Heart right ventricle (tissue), 16 donors: ENCODE measurements around the gene RUNX1. TPM values are rescaled to one million over a fixed set of nuclear protein-coding genes. Genes with fewer than 3 reads are reported as not detected.

Experiments
- ATAC-seq, 8 donors: fragments of 200-7000 bp; cut with Tn5 transposase; one replicate each; pipeline ENCODE4 v1.9.1; 2020; ENCODE audit warnings: mild to moderate bottlenecking in 8 of 8, moderate library complexity in 8 of 8, moderate number of reproducible peaks in 1 of 8
- DNase-seq, 2 donors: peaks; one replicate each; pipeline ENCODE4 v3.0.0-alpha.2; 2020
- H3K27ac ChIP-seq, 10 donors: fragments of 200-600 bp; sonication (generic) in 2 of 10; one replicate each; pipeline versions ENCODE4 v1.5.0 to v1.8.0; 2020 to 2022; ENCODE audit warnings: mild to moderate bottlenecking in 3 of 10
- H3K27me3 ChIP-seq, 7 donors: fragments of 200-600 bp; one replicate each; pipeline ENCODE4 v1.8.0; 2021 to 2022; ENCODE audit warnings: mild to moderate bottlenecking in 2 of 7
- H3K36me3 ChIP-seq, 9 donors: fragments of 200-600 bp; sonication (generic) in 1 of 9; one replicate each; pipeline versions ENCODE4 v1.5.0 to v1.8.0; 2020 to 2022; ENCODE audit warnings: mild to moderate bottlenecking in 2 of 9
- H3K4me1 ChIP-seq, 9 donors: fragments of 200-600 bp; sonication (generic) in 1 of 9; one replicate each; pipeline versions ENCODE4 v1.5.0 to v1.8.0; 2020 to 2022; ENCODE audit warnings: mild to moderate bottlenecking in 4 of 9
- H3K4me3 ChIP-seq, 10 donors: fragments of 200-600 bp; sonication (generic) in 2 of 10; one replicate each; pipeline versions ENCODE4 v1.5.0 to v1.8.0; 2020 to 2022; ENCODE audit warnings: mild to moderate bottlenecking in 7 of 10, moderate library complexity in 2 of 10
- H3K9me3 ChIP-seq, 11 donors: fragments of 200-600 bp in 10 of 11; sonication (generic) in 2 of 11; one replicate each; pipeline versions ENCODE4 v1.5.0 to v1.8.0; 2013 to 2022; ENCODE audit warnings: mild to moderate bottlenecking in 2 of 11, control low read depth in 1 of 11, moderate library complexity in 1 of 11
- CTCF ChIP-seq, 9 donors: fragments of 200-600 bp; sonication (generic) in 2 of 9; IDR thresholded peaks; one replicate each; pipeline versions ENCODE4 v1.5.0 to v1.8.0; 2021 to 2022; ENCODE audit warnings: antibody characterized with exemption in 9 of 9, mild to moderate bottlenecking in 5 of 9, moderate library complexity in 1 of 9
- WGBS, 2 donors: extraction: QIAGEN DNeasy Blood & Tissue Kit; methylation state at CpG; one replicate each; pipeline ENCODE4 v1.1.7; 2013; ENCODE audit warnings: inconsistent platforms in 1 of 2; 5-methylcytosine and 5-hydroxymethylcytosine counted together
- intact Hi-C, 10 donors: fragments of 100-400 bp; cut with DNase I; formaldehyde crosslinking; loops; one replicate each; pipeline versions ENCODE4 v1.11.1 to v1.14.2; 2022
- polyA plus RNA-seq, 2 donors: library from polyadenylated mRNA; stranded (reverse); fragments of 200-250 nt; gene quantifications; one replicate each; pipeline ENCODE4 v1.2.3, GENCODE V29; 2013
- total RNA-seq, 10 donors: library from RNA; stranded (reverse); fragmentation: NEBNext Ultra II Directional in 3 of 10; extraction: Animal tissue kit (Norgen Biotek cat#: 25700) in 3 of 10; gene quantifications; one replicate each; pipeline versions ENCODE4 v1.2.1 to v1.2.4, GENCODE V29; 2021 to 2023
- donor health status: Arrhythmogenic right ventricular cardiomyopathy.
- donor health status: ischemic (EF 13 %, LVEDD 7.1; RV severe dilation, severe dysfunction).
- donor health status: healthy with polysubstance abuse.
- donor health status: DM: no; HTN: yes; CAD: no.
- donor health status: DM: no; HTN: no; CAD: no.
- donor health status: ischemic (EF 25% LVEDD 6.9; RV normal size, moderate dysfunction).
- donor health status: ischemic (EF 25% LVEDD 5.7; RV mildly dilated, moderate dysfunction).
- donor health status: healthy.
- donor health status: DM: yes; HTN: yes; CAD: no.
- donor health status: Ischemic cardiomyopathy.
- donor health status: ischemic (EF 35%, LVEDD 5.7; RV mildly dilated, moderate dysfunction).
- donor health status: nonischemic (EF 11% LVEDD 7.7; RV severe dilation, severe dysfunction).
- donor health status: DM: yes; HTN: yes; CAD: no.
- donor health status: PGD.
- donor health status: ischemic (EF 29% LVEDD 5.4; RV normal size, mild dysfunction).
- donor health status: nonischemic (EF 23%, LVEDD 6.1; RV moderate dilation, normal function).

The RUNX1 gene
- total and polyA plus RNA-seq, 12 donors, result 0.88 to 29.3 (median 3.5) TPM

DNA sequence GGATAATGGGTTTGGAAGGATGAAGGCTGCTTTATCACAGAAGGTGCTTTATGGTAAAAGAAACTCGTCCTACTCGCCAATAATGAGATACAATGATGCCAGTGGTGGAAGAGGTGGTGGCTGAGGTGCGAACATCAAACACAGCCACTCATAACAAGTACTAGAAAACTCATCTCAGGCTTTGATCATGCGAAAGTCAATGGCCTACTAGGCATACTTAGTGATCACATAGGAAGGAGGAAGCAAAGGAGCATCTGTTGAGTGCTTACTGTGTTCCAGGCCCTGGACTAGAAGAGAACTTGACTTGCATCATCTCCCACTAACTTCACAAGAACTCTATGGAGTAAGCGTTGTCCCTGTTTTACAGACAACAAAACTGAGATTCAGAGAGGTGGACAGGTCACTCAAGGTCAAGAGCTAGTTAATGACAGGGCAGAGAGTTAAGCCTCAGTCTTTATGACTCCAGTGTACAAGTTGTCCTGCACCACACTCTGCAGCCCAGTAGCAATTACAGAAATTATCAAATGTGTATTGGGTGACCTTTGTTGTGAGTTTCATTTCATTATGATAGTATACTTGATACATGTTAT is 33.6 kb downstream of the RUNX1 start:
- no peak for ATAC-seq
- H3K4me3 ChIP-seq, result no peak overlapping the region
- H3K27ac ChIP-seq, result no peak overlapping the region
- no peak for DNase-seq
- H3K4me1 ChIP-seq, result peaks cover 0 to 18% (median 0%) of the 10 kb centered on the region in 9 donors
- H3K9me3 ChIP-seq, result no peaks in the 10 kb centered on the region
- no peak for TF ChIP-seq CTCF (IDR thresholded peaks at IDR 0.05)
- intact Hi-C loops, result no loop called here
- WGBS, 2 donors, result 85 to 91% methylated on average over 5 of the region's 5 CpGs
- peaks cover 0 to 20% (median 10%) of the 10 kb centered on the region in 7 donors for H3K27me3 ChIP-seq
- peaks cover 0 to 5% (median 0%) of the 10 kb centered on the region in 9 donors for H3K36me3 ChIP-seq

DNA sequence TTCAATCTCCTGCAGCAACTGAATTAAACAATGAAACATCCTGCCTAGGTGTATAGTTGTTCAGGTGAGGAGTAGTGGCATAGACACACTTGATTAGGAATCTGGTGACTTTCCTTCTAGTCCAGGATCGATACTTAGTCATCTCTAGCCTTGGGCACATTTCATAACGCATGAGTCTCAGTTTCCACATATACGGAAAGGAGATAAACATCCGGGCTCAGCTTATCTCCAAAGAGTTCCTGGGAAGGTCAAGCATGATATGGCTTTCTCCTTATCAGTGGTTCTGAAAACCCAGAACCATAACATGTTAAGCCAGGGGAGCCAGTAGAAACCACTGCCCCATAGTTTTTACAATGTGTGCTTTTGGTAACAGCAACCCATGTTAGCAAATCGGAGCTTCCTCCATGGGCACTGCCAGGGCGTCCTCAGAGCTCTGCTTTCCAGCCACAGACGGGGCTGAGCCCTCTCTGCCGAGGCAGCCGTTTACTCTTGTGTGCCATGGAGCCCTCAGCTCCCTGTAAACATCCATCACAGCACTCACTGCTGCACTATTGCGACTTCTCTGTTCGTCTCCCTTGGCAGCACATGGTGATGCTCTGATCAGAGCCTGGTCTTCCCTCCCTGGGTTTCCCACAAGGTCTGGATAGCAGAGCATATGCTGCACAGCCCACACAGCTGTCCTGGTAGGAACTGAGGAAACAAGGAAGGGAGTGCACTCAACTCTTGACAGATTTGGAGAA is 34.6 kb downstream of the RUNX1 start:
- WGBS, 2 donors, result 51 to 52% methylated on average over 11 of the region's 11 CpGs
- no peak overlapping the region for H3K4me3 ChIP-seq
- H3K36me3 ChIP-seq, result peaks cover 0 to 5% (median 0%) of the 10 kb centered on the region in 9 donors
- TF ChIP-seq CTCF (IDR thresholded peaks at IDR 0.05), result no peak
- H3K27me3 ChIP-seq, result peaks cover 0 to 17% (median 7%) of the 10 kb centered on the region in 7 donors
- H3K9me3 ChIP-seq, result no peaks in the 10 kb centered on the region
- intact Hi-C loops, result no loop called here
- DNase-seq (no peak), ATAC-seq (no peak)
- H3K4me1 ChIP-seq, result peaks cover 0 to 11% (median 0%) of the 10 kb centered on the region in 9 donors
- H3K27ac ChIP-seq, result no peak overlapping the region

DNA sequence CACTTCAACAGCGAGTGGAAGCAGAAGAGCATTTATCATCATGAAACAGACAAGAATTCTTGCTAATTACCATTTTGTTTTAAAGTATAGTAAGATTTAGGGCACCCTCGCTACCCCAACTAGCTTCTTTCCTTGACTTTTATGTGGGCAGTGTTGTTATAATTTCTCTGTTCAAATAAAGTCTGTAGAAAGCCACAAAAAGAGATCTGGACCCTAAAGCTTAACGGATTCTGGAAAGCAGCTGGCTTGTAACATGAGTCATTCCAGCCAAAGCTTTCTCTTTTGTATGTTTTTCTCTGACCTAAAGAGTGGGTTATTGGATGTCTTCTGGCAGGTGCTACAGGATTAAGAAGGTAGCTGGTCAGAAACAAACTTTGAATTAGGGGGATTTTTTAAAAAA is 37.4 kb downstream of the RUNX1 start:
- peaks cover 0 to 24% (median 6%) of the 10 kb centered on the region in 7 donors for H3K27me3 ChIP-seq
- no peak overlapping the region for H3K27ac ChIP-seq
- H3K36me3 ChIP-seq, result no peaks in the 10 kb centered on the region
- ATAC-seq, result no peak
- no peak for TF ChIP-seq CTCF (IDR thresholded peaks at IDR 0.05)
- intact Hi-C loops, result loop anchor here in 1 of 10 donors (2.0 kb wide), 1 partner anchor 19 kb away; no protein-coding TSS in a partner anchor
- DNase-seq, result no peak
- 50% methylated on average over 3 of the region's 3 CpGs for WGBS, 2 donors
- H3K9me3 ChIP-seq, result no peaks in the 10 kb centered on the region
- no peak overlapping the region for H3K4me3 ChIP-seq
- H3K4me1 ChIP-seq, result peaks cover 0 to 11% (median 0%) of the 10 kb centered on the region in 9 donors

DNA sequence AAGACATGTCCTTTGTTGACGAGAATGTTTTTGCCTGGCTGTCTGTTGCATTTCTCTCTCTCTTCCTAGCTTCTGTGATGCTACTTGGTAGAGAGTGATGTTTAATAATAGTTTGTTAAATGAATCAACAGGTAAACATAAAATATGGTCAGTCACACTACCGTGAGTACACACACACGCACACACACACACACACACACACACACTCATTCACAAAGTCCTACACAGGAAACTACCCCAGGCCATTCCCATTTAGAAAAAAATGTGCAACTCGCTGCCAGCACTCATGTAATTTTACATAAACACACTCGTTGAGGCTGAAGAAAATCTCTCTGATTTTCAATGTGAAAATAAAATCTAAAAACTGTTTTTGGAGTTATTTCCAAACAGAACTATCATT is 38.7 kb downstream of the RUNX1 start:
- Histone ChIP-seq H3K27me3 (peaks cover 0 to 24% (median 6%) of the 10 kb centered on the region in 7 donors), H3K36me3 (no peaks in the 10 kb centered on the region), H3K9me3 (no peaks in the 10 kb centered on the region), H3K27ac (no peak overlapping the region), H3K4me1 (peaks cover 0 to 16% (median 0%) of the 10 kb centered on the region in 9 donors), H3K4me3 (no peak overlapping the region)
- WGBS, 2 donors, result 61 to 62% methylated on average over 5 of the region's 5 CpGs
- intact Hi-C loops, result loop anchor here in 1 of 10 donors (2.0 kb wide), 1 partner anchor 20 kb away; no protein-coding TSS in a partner anchor
- no peak for ATAC-seq
- TF ChIP-seq CTCF (IDR thresholded peaks at IDR 0.05), result no peak
- DNase-seq, result no peak
